Measurements from ENCODE around the gene WDR82. TPM values are rescaled to one million over a fixed set of nuclear protein-coding genes. Genes with fewer than 3 reads are reported as not detected.

Gene WDR82
- total and polyA plus RNA-seq, 9 of the 15 experiments (the other 6 are each of a cell fraction or from before 2014, with no cell fraction given): 6.4 to 62.9 (median 37.1) TPM

- CTCF ChIA-PET (ENCODE audit: low intra/inter-chr PET ratio): no interaction called here
- no peak for FAIRE-seq
- TF ChIP-seq SP1 (CRISPR knock-in tag; IDR thresholded peaks at IDR 0.05) (no peak), CEBPG (CRISPR knock-in tag; IDR thresholded peaks at IDR 0.05) (no peak), CEBPG (tag; conservative IDR thresholded peaks at IDR 0.05 in 1 of 2, IDR thresholded peaks at IDR 0.05 in 1 of 2) (no peak), ZNF311 (CRISPR knock-in tag; IDR thresholded peaks at IDR 0.05) (no peak), THRB (CRISPR knock-in tag; conservative IDR thresholded peaks at IDR 0.05) (no peak), ARID3A (IDR thresholded peaks at IDR 0.05; ENCODE audit: borderline replicate concordance, low read depth, low read length) (no peak), SREBF2 (CRISPR knock-in tag; IDR thresholded peaks at IDR 0.05) (no peak), BMI1 (IDR thresholded peaks at IDR 0.05; ENCODE audit: low read length) (no peak), STAT6 (CRISPR knock-in tag; IDR thresholded peaks at IDR 0.05) (no peak), HOXB6 (CRISPR knock-in tag; IDR thresholded peaks at IDR 0.05; ENCODE audit: borderline replicate concordance) (no peak), THAP7 (CRISPR knock-in tag; IDR thresholded peaks at IDR 0.05) (no peak), TRIM25 (IDR thresholded peaks at IDR 0.05; ENCODE audit: borderline replicate concordance) (no peak), NUFIP1 (IDR thresholded peaks at IDR 0.05; ENCODE audit: partially characterized antibody) (no peak)
These were observed 28.3 kb downstream of the WDR82 start for GRCh38 chr3:52250122-52250521.

More at GRCh38 chr3:52250122-52250521, 28.3 kb downstream of the WDR82 start:
- peaks cover 46% of the 10 kb centered on the region; the same call in 2 of the 3 replicates for H3K36me3 ChIP-seq (ENCODE audit: control insufficient read depth, insufficient read depth, low read length)
- H3K9me1 ChIP-seq (ENCODE audit: control insufficient read depth, insufficient read depth, low read length): no peaks in the 10 kb centered on the region
- H3K4me3 ChIP-seq: no peak overlapping the region
- H4K20me1 ChIP-seq (replicated peaks; ENCODE audit: control insufficient read depth, insufficient read depth, low read length): 0 out of 2 replicates have a peak, but pooled peaks cover 6% of the 10 kb centered on the region
- POLR2A ChIA-PET: interaction anchor here (0.5 to 1.7 kb wide), 5 partner anchors 9 to 562 kb away, joined by 3 to 7 read pairs (median 4); no protein-coding TSS in a partner anchor
- no peaks in the 10 kb centered on the region for H3K27me3 ChIP-seq (ENCODE audit: control insufficient read depth in 2 of 2, insufficient read depth in 2 of 2, low read length in 2 of 2)
- H3K4me1 ChIP-seq (replicated peaks in 1 of 2; ENCODE audit: control insufficient read depth in 2 of 2, insufficient read depth in 2 of 2, low read length in 2 of 2): peaks cover 8 to 18% of the 10 kb centered on the region in 2 experiments; a peak in 4 of 5 replicates
- no peak overlapping the region for H3K4me2 ChIP-seq (ENCODE audit: insufficient read depth, low read length)
- H3K9ac ChIP-seq (ENCODE audit: insufficient read depth in 1 of 2, low read depth in 2 of 2, low read length in 2 of 2): no peak overlapping the region
- no peaks in the 10 kb centered on the region for H3K79me2 ChIP-seq (ENCODE audit: control insufficient read depth, insufficient read depth, low read length)
- intact Hi-C loops (cut with micrococcal nuclease) (no loop called here), in situ Hi-C loops (cut with MboI) (no loop called here)
- H3K9me3 ChIP-seq (replicated peaks; ENCODE audit: control insufficient read depth, insufficient read depth, low read depth, low read length): no peaks in the 10 kb centered on the region
- no TSS peak for BruUV-seq (replicated peaks)
- no peak overlapping the region for H3K27ac ChIP-seq (ENCODE audit: extremely low read depth, low read depth, low read length)
- H2AFZ ChIP-seq (ENCODE audit: low read depth, low read length): no peak overlapping the region
- ATAC-seq (no peak), DNase-seq (ENCODE audit: extremely low read depth in 1 of 4, low spot score in 3 of 4) (no peak)
- WGBS (ENCODE audit: insufficient coverage, low coverage, missing lambda C conversion rate): 60% methylated on average over 1 of the region's 1 CpG
